Measurements from ENCODE around the gene TEX51.

TEX51 gene

GRCh38 chr2:126890551-126891450, 7.9 kb upstream of the TEX51 start:
- in situ Hi-C loops (cut with HindIII; ENCODE audit: low sequenced_read_pairs): no loop called here

- in situ Hi-C loops (cut with HindIII; ENCODE audit: low sequenced_read_pairs): no loop called here
Measured at GRCh38 chr2:126891681-126892500, 6.8 kb upstream of the TEX51 start.

GRCh38 chr2:126893153-126893552, 5.5 kb upstream of the TEX51 start:
- in situ Hi-C loops (cut with HindIII; ENCODE audit: low sequenced_read_pairs): no loop called here

GRCh38 chr2:126893606-126894005, 5.1 kb upstream of the TEX51 start:
- in situ Hi-C loops (cut with HindIII; ENCODE audit: low sequenced_read_pairs): no loop called here

GRCh38 chr2:126894082-126894481, 4.6 kb upstream of the TEX51 start:
- in situ Hi-C loops (cut with HindIII; ENCODE audit: low sequenced_read_pairs): no loop called here

- in situ Hi-C loops (cut with HindIII; ENCODE audit: low sequenced_read_pairs): loop anchor here (5.0 kb wide), 1 partner anchor 143 kb away; no protein-coding TSS in a partner anchor
Measured at GRCh38 chr2:126894585-126895182, 4.0 kb upstream of the TEX51 start.

- in situ Hi-C loops (cut with HindIII; ENCODE audit: low sequenced_read_pairs): loop anchor here (5.0 kb wide), 1 partner anchor 142 kb away; no protein-coding TSS in a partner anchor
Measured at GRCh38 chr2:126895336-126895735, 3.4 kb upstream of the TEX51 start.

- in situ Hi-C loops (cut with HindIII; ENCODE audit: low sequenced_read_pairs): loop anchor here (5.0 kb wide), 1 partner anchor 141 kb away; no protein-coding TSS in a partner anchor
Measured at GRCh38 chr2:126896471-126896870, 2.2 kb upstream of the TEX51 start.

- in situ Hi-C loops (cut with HindIII; ENCODE audit: low sequenced_read_pairs): loop anchor here (5.0 kb wide), 2 partner anchors 48 to 138 kb away; no protein-coding TSS in a partner anchor
Measured at GRCh38 chr2:126899616-126900185, 1.0 kb downstream of the TEX51 start.

GRCh38 chr2:126900646-126901319, 2.1 kb downstream of the TEX51 start:
- in situ Hi-C loops (cut with HindIII; ENCODE audit: low sequenced_read_pairs): loop anchor here (5.0 kb wide), 1 partner anchor 47 kb away; no protein-coding TSS in a partner anchor

- in situ Hi-C loops (cut with HindIII; ENCODE audit: low sequenced_read_pairs): loop anchor here (5.0 kb wide), 1 partner anchor 46 kb away; no protein-coding TSS in a partner anchor
Measured at GRCh38 chr2:126901459-126901858, 2.8 kb downstream of the TEX51 start.

GRCh38 chr2:126902152-126902835, 3.6 kb downstream of the TEX51 start:
- in situ Hi-C loops (cut with HindIII; ENCODE audit: low sequenced_read_pairs): loop anchor here (5.0 kb wide), 1 partner anchor 45 kb away; no protein-coding TSS in a partner anchor

- in situ Hi-C loops (cut with HindIII; ENCODE audit: low sequenced_read_pairs): loop anchor here (5.0 kb wide), 1 partner anchor 44 kb away; no protein-coding TSS in a partner anchor
Measured at GRCh38 chr2:126902859-126903258, 4.2 kb downstream of the TEX51 start.

GRCh38 chr2:126905991-126906390, 7.3 kb downstream of the TEX51 start:
- in situ Hi-C loops (cut with HindIII; ENCODE audit: low sequenced_read_pairs): no loop called here

- in situ Hi-C loops (cut with HindIII; ENCODE audit: low sequenced_read_pairs): no loop called here
Measured at GRCh38 chr2:126906781-126907180, 8.1 kb downstream of the TEX51 start.

GRCh38 chr2:126907671-126908070, 9.0 kb downstream of the TEX51 start:
- in situ Hi-C loops (cut with HindIII; ENCODE audit: low sequenced_read_pairs): no loop called here

- in situ Hi-C loops (cut with HindIII; ENCODE audit: low sequenced_read_pairs): no loop called here
Measured at GRCh38 chr2:126908721-126909177, 10.1 kb downstream of the TEX51 start.

GRCh38 chr2:126909366-126909765, 10.7 kb downstream of the TEX51 start:
- in situ Hi-C loops (cut with HindIII; ENCODE audit: low sequenced_read_pairs): no loop called here

GRCh38 chr2:126909781-126910180, 11.1 kb downstream of the TEX51 start:
- in situ Hi-C loops (cut with HindIII; ENCODE audit: low sequenced_read_pairs): no loop called here
